Endodermal cell (in vitro differentiated cells): ENCODE measurements around the gene SLC18B1. TPM values are rescaled to one million over a fixed set of nuclear protein-coding genes. Genes with fewer than 3 reads are reported as not detected.

Experiments
- DNase-seq: peaks from one replicate; pipeline ENCODE4 v3.0.0-alpha.2; 2017
- H3K27ac ChIP-seq: 2 replicates; pipeline ENCODE4 v1.5.1; 2013; ENCODE audit warnings: mild to moderate bottlenecking, low read depth, low read length, moderate library complexity
- H3K27me3 ChIP-seq: 2 replicates; pipeline ENCODE4 v1.6.1; 2013; ENCODE audit warnings: mild to moderate bottlenecking, low read length, moderate library complexity; ENCODE audit not compliant: insufficient read depth, control insufficient read depth, poor library complexity, severe bottlenecking
- H3K36me3 ChIP-seq: 2 replicates; pipeline ENCODE4 v1.7.0; 2013; ENCODE audit warnings: mild to moderate bottlenecking, low read length, moderate library complexity; ENCODE audit not compliant: control insufficient read depth, insufficient read depth
- H3K4me1 ChIP-seq: one replicate; pipeline ENCODE4 v1.7.0; 2013; ENCODE audit warnings: low read length; ENCODE audit not compliant: control insufficient read depth, insufficient read depth
- H3K4me3 ChIP-seq: 2 replicates; pipeline ENCODE4 v1.5.1; 2013; ENCODE audit warnings: mild to moderate bottlenecking, low read length, moderate library complexity
- H3K9ac ChIP-seq: 2 replicates; pipeline ENCODE4 v1.6.1; 2013; ENCODE audit warnings: mild to moderate bottlenecking, low read length, moderate library complexity; ENCODE audit not compliant: poor library complexity, severe bottlenecking; ENCODE audit errors: extremely low read depth
- H3K9me3 ChIP-seq: 2 replicates; pipeline ENCODE4 v1.6.1; 2013; ENCODE audit warnings: mild to moderate bottlenecking, low read length, moderate library complexity; ENCODE audit not compliant: control insufficient read depth
- H3K27ac Mint-ChIP-seq: 2 replicates; pipeline ENCODE4 v1.8.0; 2020; ENCODE audit warnings: mixed read lengths
- H3K27me3 Mint-ChIP-seq: 2 replicates; pipeline ENCODE4 v1.8.0; 2021; ENCODE audit warnings: mild to moderate bottlenecking, mixed read lengths; ENCODE audit not compliant: insufficient read depth
- H3K36me3 Mint-ChIP-seq: 2 replicates; pipeline ENCODE4 v1.8.0; 2020; ENCODE audit warnings: low read depth, mixed read lengths
- H3K4me1 Mint-ChIP-seq: 2 replicates; pipeline ENCODE4 v1.8.0; 2020; ENCODE audit warnings: mixed read lengths
- H3K4me3 Mint-ChIP-seq: 2 replicates; pipeline ENCODE4 v1.8.0; 2020; ENCODE audit warnings: mild to moderate bottlenecking, moderate library complexity, mixed read lengths
- H3K9me3 Mint-ChIP-seq: 2 replicates; pipeline ENCODE4 v1.8.0; 2020; ENCODE audit warnings: mild to moderate bottlenecking, mixed read lengths
- WGBS, 2 experiments: methylation state at CpG; one replicate each; pipeline versions ENCODE4 v1.1.5 to v1.1.7; 2013; ENCODE audit warnings: missing lambda C conversion rate in 2 of 2, mixed read lengths in 1 of 2; ENCODE audit not compliant: insufficient coverage in 1 of 2, insufficient read length in 1 of 2; 5-methylcytosine and 5-hydroxymethylcytosine counted together
- total RNA-seq, 2 donors: library from RNA; stranded (reverse); fragmentation: NEBNext Ultra II Directional in 1 of 2; extraction: Animal tissue kit (Norgen Biotek cat#: 25700) in 1 of 2; gene quantifications; 2 replicates in 1 of 2; 3 replicates in 1 of 2; pipeline ENCODE4 v1.2.1, GENCODE V29; 2021
- TF ChIP-seq, protein P1 (sequence below): fragments of 200-600 bp; sonication (generic); conservative IDR thresholded peaks from 2 replicates; pipeline ENCODE4 v1.5.0; 2021; ENCODE audit warnings: antibody characterized with exemption, mild to moderate bottlenecking

SLC18B1 gene
- total RNA-seq, 2 donors from 2014 or later: 10.9 to 15.3 TPM

DNA sequence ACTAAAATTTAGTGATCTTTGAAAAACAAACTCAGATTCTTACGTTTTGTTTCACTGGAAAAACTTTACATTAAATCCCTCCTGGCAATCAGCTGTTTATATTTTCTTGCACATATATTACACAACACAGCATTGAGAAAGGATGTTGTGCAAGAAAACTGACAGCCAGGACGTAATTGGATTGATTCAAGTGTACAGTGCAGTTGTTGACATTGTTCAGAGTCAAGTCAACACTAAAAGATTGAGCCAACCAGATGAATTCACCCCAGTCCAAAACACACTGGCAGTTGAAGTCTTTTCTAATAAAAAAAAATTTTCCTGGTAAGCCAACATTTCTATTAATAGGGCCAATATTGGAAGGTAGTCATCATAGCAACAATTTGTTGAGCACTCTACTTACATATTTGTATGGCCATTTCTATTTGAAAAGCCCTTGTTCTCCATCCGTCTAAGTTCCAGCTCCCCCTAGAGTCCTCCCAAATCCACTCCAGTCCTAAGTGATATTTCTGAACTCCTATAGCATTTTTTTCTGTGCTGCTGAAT lies 63.7 kb downstream of the SLC18B1 start:
- Mint-ChIP-seq H3K36me3 (no peaks in the 10 kb centered on the region), H3K27me3 (no peaks in the 10 kb centered on the region), H3K27ac (no peak overlapping the region), H3K4me3 (no peak overlapping the region), H3K9me3 (no peaks in the 10 kb centered on the region), H3K4me1 (no peaks in the 10 kb centered on the region)
- Histone ChIP-seq H3K4me1 (no peaks in the 10 kb centered on the region), H3K9me3 (no peaks in the 10 kb centered on the region), H3K27me3 (no peaks in the 10 kb centered on the region), H3K4me3 (no peak overlapping the region), H3K36me3 (no peaks in the 10 kb centered on the region), H3K9ac (no peak overlapping the region), H3K27ac (no peak overlapping the region)
- DNase-seq: no peak
- WGBS, 2 experiments: 43 to 72% methylated on average over 1 to 3 of the region's 3 CpGs
- TF ChIP-seq, protein P1, sequence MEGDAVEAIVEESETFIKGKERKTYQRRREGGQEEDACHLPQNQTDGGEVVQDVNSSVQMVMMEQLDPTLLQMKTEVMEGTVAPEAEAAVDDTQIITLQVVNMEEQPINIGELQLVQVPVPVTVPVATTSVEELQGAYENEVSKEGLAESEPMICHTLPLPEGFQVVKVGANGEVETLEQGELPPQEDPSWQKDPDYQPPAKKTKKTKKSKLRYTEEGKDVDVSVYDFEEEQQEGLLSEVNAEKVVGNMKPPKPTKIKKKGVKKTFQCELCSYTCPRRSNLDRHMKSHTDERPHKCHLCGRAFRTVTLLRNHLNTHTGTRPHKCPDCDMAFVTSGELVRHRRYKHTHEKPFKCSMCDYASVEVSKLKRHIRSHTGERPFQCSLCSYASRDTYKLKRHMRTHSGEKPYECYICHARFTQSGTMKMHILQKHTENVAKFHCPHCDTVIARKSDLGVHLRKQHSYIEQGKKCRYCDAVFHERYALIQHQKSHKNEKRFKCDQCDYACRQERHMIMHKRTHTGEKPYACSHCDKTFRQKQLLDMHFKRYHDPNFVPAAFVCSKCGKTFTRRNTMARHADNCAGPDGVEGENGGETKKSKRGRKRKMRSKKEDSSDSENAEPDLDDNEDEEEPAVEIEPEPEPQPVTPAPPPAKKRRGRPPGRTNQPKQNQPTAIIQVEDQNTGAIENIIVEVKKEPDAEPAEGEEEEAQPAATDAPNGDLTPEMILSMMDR: peak; percentile 65

DNA sequence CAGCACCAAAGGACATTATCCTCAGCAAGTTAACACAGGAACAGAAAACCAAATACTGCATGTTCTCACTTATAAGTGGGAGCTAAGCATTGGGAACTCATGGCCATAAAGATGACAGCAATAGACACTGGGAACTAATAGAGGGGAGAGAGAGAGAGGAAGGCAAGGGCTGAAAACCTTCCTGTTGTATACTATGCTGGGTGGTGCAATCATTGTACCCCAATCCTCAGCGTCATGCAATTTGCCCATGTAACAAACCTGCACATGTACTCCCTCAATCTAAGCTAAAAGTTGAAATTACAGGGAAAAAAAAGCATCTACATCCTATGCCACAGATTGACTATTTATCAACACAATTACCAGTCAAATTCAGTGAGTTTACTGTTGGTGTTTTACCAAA lies 64.6 kb downstream of the SLC18B1 start:
- TF ChIP-seq, protein P1: no peak
- H3K27ac ChIP-seq: no peak overlapping the region
- H3K9me3 ChIP-seq: no peaks in the 10 kb centered on the region
- H3K4me3 ChIP-seq: no peak overlapping the region
- H3K9ac ChIP-seq: no peak overlapping the region
- Mint-ChIP-seq H3K27me3 (no peaks in the 10 kb centered on the region), H3K4me1 (no peaks in the 10 kb centered on the region), H3K9me3 (no peaks in the 10 kb centered on the region), H3K4me3 (no peak overlapping the region), H3K27ac (no peak overlapping the region), H3K36me3 (no peaks in the 10 kb centered on the region)
- DNase-seq: no peak
- H3K36me3 ChIP-seq: no peaks in the 10 kb centered on the region
- no peaks in the 10 kb centered on the region for H3K4me1 ChIP-seq
- H3K27me3 ChIP-seq: no peaks in the 10 kb centered on the region
- 94 to 100% methylated on average over 1 of the region's 1 CpG for WGBS, 2 experiments

DNA sequence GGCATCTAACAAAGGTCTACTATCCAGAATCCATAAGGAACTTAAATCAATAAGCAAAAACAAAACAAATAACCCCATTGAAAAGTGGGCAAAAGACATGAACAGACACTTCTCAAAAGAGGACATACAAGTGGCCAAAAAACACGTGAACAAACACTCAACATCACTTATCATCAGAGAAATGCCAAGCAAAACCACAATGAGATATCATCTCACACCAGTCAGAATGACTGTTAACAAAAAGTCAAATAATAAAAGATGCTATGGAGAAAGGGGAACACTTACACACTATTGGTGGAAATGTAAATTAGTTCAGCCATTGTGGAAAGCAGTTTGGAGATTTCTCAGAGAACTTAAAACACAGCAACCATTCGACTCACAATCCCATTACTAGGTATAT lies 65.2 kb downstream of the SLC18B1 start:
- no peaks in the 10 kb centered on the region for H3K36me3 Mint-ChIP-seq
- H3K9me3 Mint-ChIP-seq: no peaks in the 10 kb centered on the region
- no peaks in the 10 kb centered on the region for H3K9me3 ChIP-seq
- no peak overlapping the region for H3K27ac ChIP-seq
- H3K4me3 ChIP-seq: no peak overlapping the region
- no peaks in the 10 kb centered on the region for H3K36me3 ChIP-seq
- 88% methylated on average over 2 of the region's 2 CpGs; no CpG with 5 or more reads in 1 of the 2 experiments for WGBS, 2 experiments
- no peaks in the 10 kb centered on the region for H3K4me1 Mint-ChIP-seq
- no peak for DNase-seq
- no peaks in the 10 kb centered on the region for H3K4me1 ChIP-seq
- no peak overlapping the region for H3K27ac Mint-ChIP-seq
- H3K4me3 Mint-ChIP-seq: no peak overlapping the region
- TF ChIP-seq, protein P1: no peak
- no peaks in the 10 kb centered on the region for H3K27me3 Mint-ChIP-seq
- H3K27me3 ChIP-seq: no peaks in the 10 kb centered on the region
- H3K9ac ChIP-seq: no peak overlapping the region
